NCI-H146 treated with DMSO at 0.1 percent for 48 hours (cell line): ENCODE data around the gene IL32.

Source experiments
- DNase-seq: peaks from one replicate; lab custom pipeline; 2025; ENCODE audit not compliant: unreplicated experiment; lab: John Stamatoyannopoulos, UW

The IL32 gene

DNA sequence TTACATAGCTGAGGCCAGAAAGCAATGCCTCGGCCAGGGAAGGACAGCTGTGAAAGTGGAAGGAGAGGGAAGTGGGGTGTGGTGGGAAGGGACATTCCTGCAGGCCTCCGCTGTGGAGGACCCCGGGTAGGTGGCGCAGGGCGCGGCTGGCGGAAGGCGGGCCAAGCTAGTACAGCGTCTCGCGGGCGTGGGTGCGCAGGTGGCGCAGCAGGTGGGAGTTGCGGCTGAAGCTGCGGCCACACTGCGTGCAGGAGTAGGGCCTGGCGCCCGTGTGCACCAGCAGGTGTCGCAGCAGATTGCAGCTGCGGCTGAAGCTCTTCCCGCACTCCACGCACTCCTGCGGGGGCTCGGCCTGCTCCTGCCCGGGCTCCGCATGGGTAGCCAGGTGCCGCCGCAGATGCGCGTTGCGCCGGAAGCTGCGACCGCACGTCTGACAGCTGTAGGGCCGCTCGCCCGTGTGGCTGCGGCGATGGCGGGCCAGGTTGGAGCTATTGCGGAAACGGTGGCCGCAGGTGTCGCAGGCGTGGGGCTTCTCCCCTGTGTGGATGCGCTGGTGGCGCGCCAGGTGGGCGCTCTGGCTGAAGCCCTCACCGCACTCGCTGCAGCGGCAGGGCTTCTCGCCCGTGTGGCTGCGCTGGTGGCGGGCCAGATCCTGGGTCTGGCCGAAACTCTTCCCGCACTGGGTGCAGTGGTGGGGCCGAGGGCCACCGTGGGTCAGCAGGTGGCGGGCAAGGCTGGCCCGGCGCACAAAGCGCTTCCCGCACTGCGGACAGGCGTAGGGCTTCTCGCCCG, 23.7 kb downstream of the IL32 start:
- no peak for DNase-seq

DNA sequence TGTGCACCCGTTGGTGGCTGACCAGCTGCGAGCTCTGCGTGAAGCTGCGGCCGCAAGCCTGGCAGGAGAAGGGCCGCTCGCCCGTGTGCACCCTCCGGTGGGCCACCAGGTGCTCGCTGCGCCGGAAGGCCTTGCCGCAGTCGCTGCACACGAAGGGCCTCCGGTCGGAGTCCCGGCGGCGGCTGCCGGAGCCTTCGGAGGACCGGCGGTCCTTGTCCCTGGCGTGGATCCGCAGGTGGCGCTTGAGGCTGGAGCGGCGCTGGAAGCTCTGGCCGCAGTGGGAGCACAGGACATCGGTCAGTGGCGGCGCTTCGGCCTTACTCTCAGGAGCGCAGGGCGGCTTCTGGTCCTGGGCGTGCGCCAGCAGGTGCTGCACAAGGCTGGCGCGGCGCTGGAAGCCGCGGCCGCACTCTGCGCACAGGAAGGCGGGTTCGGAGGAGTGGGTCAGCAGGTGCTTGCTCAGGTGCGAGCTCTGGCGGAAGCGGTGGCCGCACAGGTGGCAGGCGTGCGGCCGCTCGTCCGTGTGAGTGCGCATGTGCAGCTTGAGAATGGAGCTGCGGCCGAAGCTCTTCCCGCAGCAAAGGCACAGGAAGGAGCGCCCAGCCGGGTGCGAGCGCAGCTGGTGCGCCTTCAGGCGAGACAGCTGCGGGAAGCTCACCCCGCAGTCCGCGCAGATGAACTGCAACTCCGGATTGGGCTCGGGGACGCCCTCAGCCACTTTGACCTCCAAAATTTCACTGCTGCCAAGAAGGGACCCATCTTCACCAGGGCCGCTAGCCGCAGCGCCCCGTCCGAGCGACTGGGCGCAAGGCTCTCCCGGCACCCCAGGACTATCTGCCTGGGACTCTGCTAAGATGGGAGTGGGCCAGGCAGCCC, 24.5 kb downstream of the IL32 start:
- no peak for DNase-seq

DNA sequence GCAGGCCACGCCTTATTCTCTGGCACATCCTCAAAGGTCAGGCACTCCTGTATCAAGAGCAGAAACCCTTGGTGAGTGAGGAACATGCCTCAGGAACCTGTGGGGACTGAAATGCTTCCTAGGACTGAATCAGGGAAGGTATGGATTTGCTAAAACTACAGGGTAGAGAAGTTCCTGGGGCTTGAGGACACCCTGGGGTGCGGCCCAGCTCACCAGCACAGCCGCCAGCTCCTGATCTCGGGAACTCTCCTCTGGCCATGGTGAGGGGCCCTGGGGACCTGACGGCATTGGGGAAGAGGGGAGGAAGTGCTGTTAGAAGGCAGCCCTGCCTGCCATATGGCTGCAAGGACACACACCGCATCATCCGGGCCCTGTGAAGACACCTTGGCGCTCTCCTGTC, 26.1 kb downstream of the IL32 start:
- no peak for DNase-seq

DNA sequence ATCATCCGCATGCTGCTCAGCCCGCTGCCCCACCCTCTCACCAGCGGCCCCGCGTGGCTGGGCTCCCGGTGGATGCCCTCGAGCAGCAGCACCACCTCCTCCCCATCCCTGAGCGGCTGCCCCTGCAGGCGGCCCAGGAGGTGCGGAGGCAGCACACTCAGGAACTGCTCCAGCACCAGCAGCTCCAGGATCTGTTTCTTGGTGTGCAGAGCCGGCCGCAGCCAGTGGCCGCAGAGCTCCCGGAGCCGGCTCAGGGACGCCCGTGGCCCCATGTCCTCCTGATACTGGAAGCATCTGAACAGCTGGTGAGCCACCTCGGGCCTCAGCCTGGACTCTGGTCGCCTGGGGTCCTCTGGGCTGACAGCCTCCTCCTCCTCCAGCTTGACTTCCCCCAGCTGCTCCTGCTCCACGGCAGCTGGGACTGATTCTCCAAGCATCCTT, 27.1 kb downstream of the IL32 start:
- DNase-seq: peak; percentile 21

DNA sequence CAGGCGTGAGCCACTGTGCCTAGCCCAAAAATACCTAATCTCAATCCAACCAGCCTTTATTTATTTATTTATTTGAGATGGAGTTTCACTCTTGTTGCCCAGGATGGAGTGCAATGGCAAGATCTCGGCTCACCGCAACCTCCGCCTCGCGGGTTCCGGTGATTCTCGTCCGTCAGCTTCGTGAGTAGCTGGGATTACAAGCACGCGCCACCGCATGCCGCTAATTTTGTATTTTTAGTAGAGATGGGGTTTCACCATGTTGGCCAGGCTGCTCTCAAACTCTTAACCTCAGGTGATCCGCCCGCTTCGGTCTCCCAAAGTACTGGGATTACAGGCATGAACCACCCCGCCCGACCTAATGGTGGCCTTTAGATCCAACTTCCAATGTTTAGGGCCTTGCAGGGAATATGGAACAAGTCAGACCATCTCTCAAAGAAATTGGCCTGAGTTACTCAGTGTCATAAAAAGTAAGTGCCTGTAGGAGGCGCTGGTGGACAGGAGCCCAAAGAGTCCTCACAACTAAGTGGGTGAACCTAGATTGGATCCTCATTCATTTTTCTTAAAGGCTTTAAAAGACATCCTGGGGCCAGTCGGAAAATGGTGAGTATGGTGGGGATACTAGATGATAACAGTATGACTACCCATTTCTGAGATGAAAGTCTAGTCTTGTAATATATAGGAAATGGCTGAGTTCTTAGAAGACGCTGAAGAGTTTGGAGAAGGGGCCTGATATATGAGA, 29.0 kb downstream of the IL32 start:
- DNase-seq: peak; percentile 25

DNA sequence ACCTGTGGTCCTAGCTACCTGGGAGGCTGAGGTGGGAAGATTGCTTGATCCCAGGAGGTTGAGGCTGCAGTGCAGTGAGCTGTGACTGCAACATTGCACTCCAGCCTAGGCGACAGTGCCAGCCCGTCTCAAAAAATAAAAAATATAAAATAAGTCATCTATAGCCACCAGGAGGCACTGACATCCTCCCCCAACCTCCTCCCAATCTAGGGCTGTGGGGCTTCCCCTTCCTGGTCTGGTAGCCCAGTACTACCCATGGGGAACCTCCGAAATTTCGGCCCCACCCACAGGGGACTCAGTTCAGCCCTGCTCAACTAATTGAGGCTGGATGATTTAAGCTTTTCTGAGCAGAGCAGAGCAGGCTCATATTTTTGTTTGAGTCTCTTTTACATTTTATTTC, 30.4 kb downstream of the IL32 start:
- DNase-seq: no peak

DNA sequence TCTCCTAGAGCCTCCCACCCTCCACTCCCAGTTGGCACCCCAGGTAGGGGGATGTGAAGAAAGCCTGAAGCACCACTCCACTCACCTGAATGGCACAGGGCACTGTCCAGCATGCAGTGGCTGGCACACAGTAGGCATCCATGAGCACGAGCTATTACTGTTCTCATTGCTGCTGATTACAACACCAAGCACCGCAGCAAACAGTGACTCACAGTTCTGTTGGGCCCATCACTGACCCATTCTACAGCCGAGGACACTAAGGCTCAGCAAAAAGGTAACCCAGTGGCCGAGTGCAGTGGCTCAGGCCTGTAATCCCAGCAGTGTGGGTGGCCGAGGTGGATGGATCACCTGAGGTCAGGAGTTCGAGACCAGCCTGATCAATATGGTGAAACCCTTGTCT, 30.9 kb downstream of the IL32 start:
- DNase-seq: no peak

DNA sequence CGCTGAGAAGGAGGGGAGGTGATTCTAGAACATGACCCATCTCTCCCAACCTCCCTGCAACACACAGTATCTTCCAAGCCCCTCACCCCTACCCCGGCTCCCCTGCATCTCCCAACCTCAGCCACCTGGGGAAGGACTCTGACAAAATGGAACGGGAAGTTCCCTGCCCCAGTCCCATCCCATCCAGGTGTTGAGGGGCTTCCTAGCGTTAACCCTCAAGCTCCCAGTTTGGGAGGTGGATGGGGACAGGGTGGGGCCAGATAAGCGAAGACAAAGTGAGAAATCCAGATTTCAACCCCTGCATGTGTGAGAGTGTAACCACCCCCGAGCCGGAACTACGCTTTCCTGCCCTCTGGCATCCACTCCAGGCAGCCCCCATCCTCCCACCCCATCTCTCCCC, 31.8 kb downstream of the IL32 start:
- DNase-seq: no peak

DNA sequence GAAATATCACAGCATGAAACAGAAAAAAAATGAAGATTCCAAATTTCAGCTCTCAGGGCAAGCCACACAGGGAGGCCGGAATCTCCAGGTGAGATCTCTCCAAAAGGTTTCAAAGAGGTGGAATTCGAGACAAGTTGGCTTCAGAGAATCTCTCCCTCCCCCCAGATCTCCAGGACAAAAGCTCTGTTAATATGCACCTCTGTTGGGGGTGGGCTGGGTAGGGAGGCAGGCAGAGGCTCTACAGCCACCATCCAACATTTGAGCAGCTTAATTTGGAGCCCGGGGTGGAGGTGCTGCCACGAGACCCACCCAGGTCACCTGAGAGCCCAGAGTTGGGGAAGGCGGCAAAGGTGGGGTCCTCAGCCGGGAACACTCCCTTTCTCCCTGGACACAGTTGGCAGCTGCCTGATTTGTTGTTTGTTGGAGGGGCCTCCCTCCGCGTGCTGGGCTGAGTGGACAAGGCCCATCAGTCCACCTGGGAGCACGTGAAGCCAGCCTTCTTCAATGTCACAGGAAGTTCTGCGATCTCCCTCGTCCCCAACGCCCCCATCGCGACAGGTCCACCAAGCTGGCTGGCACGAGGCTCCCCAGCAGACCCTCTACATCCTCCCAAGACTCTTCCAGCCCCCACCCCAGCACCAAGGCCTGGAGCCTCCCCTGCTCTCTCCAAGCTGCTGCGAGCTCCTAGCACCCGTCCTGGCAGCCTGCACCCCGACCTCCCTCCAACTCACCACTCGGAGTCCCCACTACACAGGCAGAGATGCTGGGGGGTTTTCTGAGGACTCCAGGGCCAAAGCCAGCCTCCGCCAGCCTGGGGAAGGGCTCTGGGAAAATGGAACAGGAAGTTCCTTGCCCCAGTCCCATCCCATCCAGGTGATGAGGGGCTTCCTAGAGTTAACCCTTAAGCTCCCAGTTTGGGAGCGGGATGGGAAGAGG, 33.3 kb downstream of the IL32 start, which contains the start of gene ZSCAN10:
TSS of gene ZSCAN10 (minus strand) at position 836 of the 936 bp plus-strand sequence. CDS start 6,357 bp downstream, outside the sequence.
- DNase-seq: no peak

DNA sequence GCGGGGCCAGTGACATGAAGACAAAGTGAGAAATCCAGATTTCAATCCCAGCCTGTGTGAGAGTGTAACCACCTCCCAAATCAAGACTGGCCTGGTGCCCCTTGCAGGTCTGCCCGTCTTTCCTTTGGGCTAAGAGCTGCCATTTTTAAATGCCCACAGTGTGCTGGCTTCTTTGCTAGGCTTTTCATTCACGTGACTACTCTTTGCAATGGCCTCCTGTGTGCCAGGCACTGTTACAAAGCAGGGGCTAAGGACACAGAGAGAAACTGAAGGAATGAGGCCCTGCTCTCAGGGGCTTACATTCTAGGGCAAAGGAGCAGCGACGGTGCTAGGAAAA, 33.9 kb downstream of the IL32 start:
- DNase-seq: no peak

DNA sequence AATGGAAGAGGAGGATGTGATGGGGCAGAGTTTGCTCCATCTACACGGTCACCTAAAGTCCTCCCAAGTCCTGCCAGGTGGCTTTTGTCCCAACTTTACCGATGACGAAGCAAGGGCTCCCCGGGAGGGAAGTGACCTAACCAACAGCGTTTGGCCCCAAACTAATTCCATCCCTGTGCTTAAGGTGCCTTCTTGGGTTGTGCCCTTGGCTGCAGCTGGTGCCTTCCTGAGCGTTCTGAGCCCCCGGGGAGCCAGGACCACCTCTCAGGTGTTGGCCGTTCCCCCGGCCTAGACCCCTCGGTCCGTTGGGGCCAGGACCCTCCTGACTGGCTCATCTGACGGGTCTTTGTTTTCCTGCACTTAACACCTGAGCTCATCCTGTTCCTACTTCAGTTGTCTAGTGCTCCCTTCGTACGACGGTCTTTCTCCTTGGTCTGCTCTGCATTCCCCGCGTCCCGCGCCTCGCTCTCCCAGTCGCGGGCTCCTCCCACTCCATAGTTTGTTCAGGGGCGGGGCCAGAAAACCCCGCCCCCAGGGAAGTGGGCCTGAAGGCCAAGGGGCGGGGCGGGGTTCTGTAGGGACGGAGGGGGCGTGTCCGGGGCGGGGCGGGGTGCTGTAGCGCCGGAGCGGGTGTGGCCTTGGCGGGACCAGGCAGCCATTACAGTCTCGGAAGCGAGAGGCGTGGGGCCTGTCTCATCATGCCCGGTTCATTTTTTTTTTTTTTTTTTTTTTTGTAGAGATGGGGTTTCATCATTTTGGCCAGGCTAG, 34.5 kb downstream of the IL32 start:
- peak; percentile 91 for DNase-seq

DNA sequence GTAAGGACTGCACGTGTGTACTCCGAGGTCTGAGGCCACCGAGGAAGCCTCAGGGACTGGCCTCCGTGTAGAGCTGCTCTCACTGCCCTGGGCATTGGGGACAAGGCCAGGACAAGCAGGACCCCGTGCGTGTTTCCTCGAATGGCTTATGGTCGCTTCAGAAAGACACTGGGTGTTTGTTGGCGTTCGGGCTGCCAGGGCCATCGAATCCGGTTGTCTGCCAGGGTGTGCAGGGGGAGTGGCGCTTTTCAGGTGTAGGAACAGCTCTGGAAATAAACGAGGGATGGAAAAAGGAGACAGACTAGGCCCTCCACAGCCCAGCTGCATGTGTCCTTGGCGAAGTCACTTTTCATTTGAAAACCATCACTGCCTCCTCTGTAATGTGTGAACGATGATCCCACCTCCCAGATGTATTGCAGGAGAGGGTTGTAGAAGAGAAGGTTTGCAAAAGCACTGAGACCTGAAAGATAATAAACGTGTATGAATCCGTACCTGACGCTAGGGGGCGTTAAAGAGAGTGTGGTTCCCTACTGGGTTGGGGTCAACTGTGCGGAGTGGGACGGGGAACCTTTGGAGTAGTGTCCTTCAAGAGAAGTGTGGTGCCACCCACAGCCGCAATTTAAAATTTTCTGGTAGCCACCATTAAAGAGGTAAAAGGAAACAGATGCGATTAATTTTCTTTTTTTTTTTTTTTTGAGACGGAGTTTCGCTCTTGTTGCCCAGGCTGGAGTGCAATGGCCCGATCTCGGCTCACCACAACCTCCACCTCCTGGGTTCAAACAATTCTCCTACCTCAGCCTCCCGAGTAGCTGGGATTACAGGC, 35.8 kb downstream of the IL32 start:
- peak; percentile 10 for DNase-seq

DNA sequence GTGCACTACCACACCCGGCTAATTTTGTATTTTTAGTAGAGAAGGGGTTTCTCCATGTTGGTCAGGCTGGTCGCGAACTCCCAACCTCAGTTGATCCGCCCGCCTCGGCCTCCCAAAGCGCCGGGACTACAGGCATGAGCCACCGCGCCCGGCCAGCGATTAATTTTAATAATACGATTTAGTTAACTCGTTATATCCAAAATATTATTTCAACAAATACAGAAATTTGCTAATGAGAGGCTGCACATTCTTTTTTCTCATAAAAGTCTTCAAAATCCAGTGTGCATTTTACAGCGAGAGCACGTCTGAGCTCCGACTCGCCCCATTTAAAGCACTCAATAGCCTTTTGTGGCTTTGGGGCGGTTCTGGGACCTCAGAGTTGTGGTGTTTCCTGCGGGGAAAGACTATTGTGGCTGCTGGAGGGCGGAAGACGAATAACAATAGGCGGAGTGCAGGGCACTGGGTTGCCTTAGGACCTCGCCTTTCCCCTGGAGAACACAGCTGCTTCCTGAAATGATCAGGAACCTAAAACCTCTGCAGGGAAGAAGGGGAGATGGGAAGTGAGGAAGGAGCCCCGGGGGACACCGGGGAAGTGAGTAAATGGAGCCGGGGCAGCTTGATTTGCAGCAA, 36.5 kb downstream of the IL32 start:
- no peak for DNase-seq

DNA sequence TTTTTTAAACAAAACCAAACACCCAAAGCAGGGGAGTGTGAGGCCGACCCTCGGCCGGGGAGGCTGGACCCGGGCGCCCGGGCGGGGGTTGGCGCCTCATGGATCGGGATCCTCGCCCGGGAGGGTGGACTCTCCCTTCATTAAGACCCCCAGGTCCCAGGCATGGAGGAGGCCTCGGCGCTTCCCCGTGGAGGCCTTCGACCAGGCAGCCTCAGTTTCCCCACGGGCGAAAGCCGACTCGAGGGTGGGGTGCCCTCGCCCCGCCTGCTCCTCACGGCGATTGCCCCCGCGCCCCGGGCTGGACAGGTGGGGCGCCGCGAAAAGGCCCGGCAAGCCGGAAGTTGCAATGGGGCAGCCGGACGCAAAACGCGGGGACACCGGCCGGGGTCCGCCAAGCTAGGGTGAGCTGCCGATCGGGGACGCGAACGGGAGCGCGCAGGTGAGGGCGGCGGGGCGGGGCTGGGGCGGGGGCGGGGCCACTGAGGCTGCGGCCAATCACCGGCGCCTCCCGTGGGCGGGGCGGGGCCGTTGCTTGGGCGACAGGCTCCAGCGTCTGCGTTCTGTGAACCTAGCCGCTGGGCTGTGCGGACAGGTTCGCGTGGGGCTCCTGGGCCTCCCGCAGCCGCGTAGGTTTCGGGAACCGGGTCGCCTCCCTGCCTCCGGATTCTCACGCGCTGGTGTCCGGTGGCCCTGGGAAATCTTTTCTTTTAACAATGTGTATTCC, 40.9 kb downstream of the IL32 start:
- peak; percentile 85 for DNase-seq

DNA sequence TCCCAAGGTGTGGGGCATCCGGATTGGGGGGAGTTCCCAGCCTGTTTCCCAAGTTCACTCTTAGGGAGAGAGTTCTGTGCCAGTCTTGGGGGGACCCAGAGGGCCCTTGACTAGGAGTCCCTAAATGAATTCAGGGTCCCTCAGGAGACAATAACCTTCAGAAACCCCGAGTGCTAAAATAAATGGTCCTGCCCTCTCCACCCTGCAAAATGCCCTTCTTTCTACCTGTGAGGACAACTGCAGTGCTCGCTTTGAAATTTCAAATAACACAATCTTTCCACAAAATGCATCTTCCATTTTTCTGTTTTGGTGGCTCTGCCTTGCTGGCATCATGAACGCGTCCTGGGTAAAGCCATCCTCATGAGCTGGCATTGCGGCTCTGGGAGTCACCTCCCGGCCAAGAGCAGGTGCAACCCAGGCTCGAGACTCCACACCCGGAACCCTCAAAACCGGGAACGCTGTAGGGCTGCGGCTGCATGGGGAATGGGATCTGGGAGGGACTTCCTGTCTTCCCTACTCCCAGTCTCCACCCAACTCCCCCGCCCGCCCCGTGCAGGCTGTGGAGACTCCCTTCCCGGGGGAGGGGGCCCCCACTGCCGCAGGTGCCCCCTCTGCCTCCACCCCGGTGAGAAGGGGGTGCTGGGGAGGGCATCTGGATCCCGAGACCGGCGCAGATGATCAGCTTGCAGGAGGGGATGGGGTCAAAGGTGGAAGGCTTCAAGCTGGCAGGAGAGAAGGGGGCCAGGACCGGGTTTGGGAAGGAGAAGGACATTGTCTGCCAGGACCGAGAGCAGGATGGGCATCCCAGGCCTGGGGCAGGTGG, 46.8 kb downstream of the IL32 start, which contains the start of gene ZNF205:
TSS of gene ZNF205 (plus strand) at position 529 of the 823 bp plus-strand sequence. CDS start 845 bp downstream, outside the sequence.
- peak; percentile 78 for DNase-seq

DNA sequence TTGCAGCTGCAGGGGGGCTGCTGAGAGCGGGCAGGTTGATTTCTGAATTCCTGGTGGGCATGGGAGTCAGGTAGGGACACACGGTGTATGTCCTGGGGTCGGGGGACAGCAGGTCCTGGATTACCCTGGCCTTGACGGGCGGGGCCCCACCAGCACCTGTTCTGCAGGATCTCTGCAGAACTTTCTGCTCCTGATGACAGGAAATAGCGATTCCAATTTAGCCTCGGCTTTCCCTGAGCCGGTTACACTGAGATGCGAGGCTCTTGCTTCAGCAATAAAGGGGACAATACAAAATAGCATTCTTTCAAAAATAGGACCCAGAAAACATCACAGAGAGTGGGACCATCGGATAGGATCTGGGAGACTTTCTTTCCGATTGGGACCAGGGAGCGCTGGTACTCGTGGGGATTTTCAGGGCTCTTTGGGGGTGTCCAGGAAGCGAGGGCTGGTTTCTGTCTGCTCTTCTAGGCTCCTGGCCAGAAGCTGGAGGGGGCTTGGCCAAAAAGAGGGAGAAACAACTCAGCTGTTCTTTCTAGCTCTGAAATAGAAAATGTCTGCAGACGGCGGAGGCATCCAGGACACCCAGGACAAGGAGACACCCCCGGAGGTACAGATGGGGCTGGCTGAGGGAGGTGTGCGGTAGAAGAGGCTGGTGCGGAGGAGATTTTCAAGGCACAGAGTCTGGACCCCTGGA, 47.6 kb downstream of the IL32 start:
- DNase-seq: no peak
